K562 (cell line): Measurements from ENCODE around the gene TRIM65. TPM values are rescaled to one million over a fixed set of nuclear protein-coding genes. Genes with fewer than 3 reads are reported as not detected.

ENCODE experiments used
- BHLHE40 ChIP-seq: IDR thresholded peaks from 2 replicates; pipeline ENCODE4 v1.6.1; 2011; ENCODE audit warnings: low read length, improper control_type of control experiment
- CHD7 ChIP-seq: fragments of 200-600 bp; sonication (generic); IDR thresholded peaks from one replicate; pipeline ENCODE4 v1.6.1; 2012; ENCODE audit warnings: mild to moderate bottlenecking, low read depth, low read length, inconsistent platforms
- ERF ChIP-seq: fragments of 450-650 bp; formaldehyde crosslinking; IDR thresholded peaks from 2 replicates; pipeline ENCODE4 v1.4.0; 2020; ENCODE audit warnings: mild to moderate bottlenecking, mixed read lengths
- HOXB6 ChIP-seq: fragments of 250-450 bp; sonication (Bioruptor Pico); IDR thresholded peaks from 2 replicates; pipeline ENCODE4 v1.5.1; 2022; ENCODE audit warnings: mild to moderate bottlenecking, borderline replicate concordance
- JUN ChIP-seq, 2 experiments: sonication (generic) in 1 of 2; formaldehyde crosslinking in 1 of 2; IDR thresholded peaks; 2 replicates each; pipeline versions ENCODE4 v1.6.1 to v1.8.0; 2012 to 2022; ENCODE audit warnings: borderline replicate concordance in 2 of 2, mild to moderate bottlenecking in 2 of 2, improper control_type of control experiment in 1 of 2, low read depth in 1 of 2, low read length in 1 of 2, missing genetic modification reagents in 1 of 2
- MAFG ChIP-seq: fragments of 450-650 bp; conservative IDR thresholded peaks from 2 replicates; pipeline ENCODE4 v1.6.1; 2016; ENCODE audit warnings: missing genetic modification characterization, missing compliant biosample characterization
- RFX1 ChIP-seq: fragments of 450-650 bp; IDR thresholded peaks from 2 replicates; pipeline ENCODE4 v1.6.1; 2016; ENCODE audit warnings: mild to moderate bottlenecking, moderate library complexity
- ZBTB43 ChIP-seq: sonication (generic); formaldehyde crosslinking; IDR thresholded peaks from 2 replicates; pipeline ENCODE4 v1.8.0; 2023; ENCODE audit warnings: mild to moderate bottlenecking, missing genetic modification reagents
- ZNF518B ChIP-seq: fragments of 250-450 bp; sonication (Bioruptor Pico); IDR thresholded peaks from 2 replicates; pipeline ENCODE4 v1.5.0; 2021; ENCODE audit warnings: mild to moderate bottlenecking, moderate library complexity
- polyA plus RNA-seq, 8 experiments: library from polyadenylated mRNA; depleted of rRNA in 4 of 8; stranded (reverse) in 5 of 8; unstranded in 3 of 8; fragments of >200 nt; fragmentation: Nextera tagmentation in 2 of 8; fragmentation: Illumina TruSeq in 1 of 8; extraction: Ambion mirVana in 2 of 8; extraction: Trizol in 1 of 8; gene quantifications; 2 replicates each; pipeline versions ENCODE4 v1.2.1 to v1.2.3, GENCODE V29; 2011 to 2014; ENCODE audit warnings: inconsistent platforms in 1 of 8, missing spikeins in 1 of 8
- total RNA-seq, 7 experiments: library from RNA; depleted of rRNA in 6 of 7; stranded (reverse); fragments of >200 nt in 6 of 7; fragmentation: Illumina TruSeq in 2 of 7; extraction: Trizol in 2 of 7; gene quantifications; 2 replicates each; pipeline versions ENCODE4 v1.2.1 to v1.2.3, GENCODE V29; 2011 to 2021; ENCODE audit warnings: low replicate concordance in 1 of 7

Gene TRIM65
- total and polyA plus RNA-seq, 9 of the 15 experiments (the other 6 are each of a cell fraction or from before 2014, with no cell fraction given): 2.8 to 45.7 (median 22.9) TPM

GRCh38 chr17:75843577-75844529 lies 52.9 kb downstream of the TRIM65 start, which contains the start of gene UNC13D (continued):
- TF ChIP-seq CHD7 (no peak), BHLHE40 (peak; percentile 42), MAFG (tag) (no peak), RFX1 (no peak), JUN (IDR thresholded peaks at IDR 0.05; ENCODE audit: borderline replicate concordance, low read depth, low read length) (peak; percentile 89), JUN (CRISPR knock-in tag; IDR thresholded peaks at IDR 0.05; ENCODE audit: borderline replicate concordance) (0 out of 2 replicates have a peak, but pooled peaks have one; percentile 47), HOXB6 (CRISPR knock-in tag) (no peak), ZBTB43 (CRISPR knock-in tag) (no peak), ERF (peak; percentile 45; the same call in 1 of the 2 replicates), ZNF518B (CRISPR knock-in tag) (no peak)
